Limb (tissue), 2 donors: ENCODE measurements around the gene SMIM44.
"Not testable (repeated sequence)": the region's sequence is repeated elsewhere in the genome, so short reads cannot be mapped to it uniquely, and the experiment has no call there.

Experiments
- DNase-seq, 2 donors: peaks; one replicate each; pipeline ENCODE4 v3.0.0-alpha.2; 2016; ENCODE audit errors: extremely low spot score in 2 of 2

The SMIM44 gene

DNA sequence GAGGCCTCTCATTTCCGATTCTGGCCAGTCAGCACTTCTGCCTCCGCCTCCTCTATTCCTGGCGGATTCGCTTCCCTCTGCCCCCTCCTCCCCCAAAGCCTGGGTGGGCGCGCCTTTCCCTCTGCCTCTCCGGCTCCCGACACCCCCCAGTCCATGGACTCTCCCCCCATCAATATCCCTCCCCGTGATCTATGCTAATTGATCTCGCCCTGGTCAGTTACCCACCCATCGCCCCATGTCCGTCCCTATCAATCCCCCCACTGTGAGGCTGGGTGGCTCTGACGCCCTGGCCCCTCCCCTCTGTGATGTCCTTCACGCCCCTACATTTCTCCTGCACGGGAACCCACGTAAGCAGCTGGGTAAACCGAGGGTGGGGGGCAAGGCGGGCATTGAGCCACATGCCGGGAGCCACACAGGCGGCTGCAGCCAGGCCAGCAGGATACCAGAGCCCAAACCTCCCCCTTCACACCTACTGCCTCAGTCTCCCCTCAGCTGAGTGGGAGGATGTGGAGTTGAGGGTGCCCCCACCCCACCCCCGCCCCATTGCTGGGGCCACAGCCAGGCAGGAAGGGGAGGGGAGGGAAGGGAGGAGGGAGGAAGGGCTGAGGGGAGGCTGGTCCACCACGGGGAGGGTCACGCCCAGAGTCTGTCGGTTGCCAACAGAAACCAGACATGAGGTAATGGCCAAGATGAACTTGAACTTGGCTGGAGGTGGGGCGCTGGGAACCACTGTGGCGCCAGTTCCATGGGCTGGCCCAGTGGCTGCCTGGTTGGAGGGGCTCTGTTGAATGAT is 24.0 kb downstream of the SMIM44 start:
- DNase-seq = peak; percentile 88 to 91

DNA sequence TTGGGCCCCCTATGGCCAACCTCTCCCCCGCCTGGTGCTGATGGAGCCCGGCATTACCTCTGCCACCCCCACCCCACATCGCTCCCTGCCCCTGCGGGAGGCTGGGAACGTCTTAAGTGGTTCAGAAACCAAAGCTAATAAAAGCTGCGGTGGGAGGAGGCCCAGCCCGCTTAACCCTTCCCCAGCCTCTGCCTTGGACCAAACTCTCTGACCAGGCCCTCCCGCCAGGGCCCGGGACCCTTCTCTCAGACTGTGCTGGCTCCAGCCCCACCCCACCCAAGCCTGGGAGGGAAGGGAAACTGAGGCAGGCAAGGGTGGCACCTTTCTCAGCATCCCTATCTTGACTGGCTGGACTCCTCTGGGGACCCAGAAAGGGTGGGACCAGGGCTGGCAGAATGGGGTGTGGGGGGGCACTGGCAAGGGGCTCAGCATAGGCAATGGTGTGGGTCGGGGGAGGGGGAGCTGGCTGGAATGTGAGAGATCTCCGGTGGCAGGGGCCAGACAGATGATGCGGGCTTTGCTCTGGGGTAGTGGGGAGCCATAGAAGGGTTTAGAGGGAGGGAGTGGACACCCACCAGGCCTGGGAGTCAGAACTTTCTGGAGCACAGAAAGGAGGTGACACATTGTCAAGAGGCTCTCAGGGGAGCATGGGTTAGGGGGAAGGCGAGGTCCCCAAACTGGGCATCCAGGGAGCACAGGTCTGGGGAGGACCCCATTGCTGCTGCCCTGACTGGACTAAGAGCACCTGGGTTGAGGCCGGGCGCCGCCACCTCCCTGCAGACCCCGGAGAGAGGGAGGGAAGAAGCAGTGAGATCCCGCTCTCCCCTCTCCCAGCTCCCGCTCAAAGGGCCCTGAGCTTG is 24.8 kb downstream of the SMIM44 start:
- DNase-seq = peak; percentile 34 to 73

DNA sequence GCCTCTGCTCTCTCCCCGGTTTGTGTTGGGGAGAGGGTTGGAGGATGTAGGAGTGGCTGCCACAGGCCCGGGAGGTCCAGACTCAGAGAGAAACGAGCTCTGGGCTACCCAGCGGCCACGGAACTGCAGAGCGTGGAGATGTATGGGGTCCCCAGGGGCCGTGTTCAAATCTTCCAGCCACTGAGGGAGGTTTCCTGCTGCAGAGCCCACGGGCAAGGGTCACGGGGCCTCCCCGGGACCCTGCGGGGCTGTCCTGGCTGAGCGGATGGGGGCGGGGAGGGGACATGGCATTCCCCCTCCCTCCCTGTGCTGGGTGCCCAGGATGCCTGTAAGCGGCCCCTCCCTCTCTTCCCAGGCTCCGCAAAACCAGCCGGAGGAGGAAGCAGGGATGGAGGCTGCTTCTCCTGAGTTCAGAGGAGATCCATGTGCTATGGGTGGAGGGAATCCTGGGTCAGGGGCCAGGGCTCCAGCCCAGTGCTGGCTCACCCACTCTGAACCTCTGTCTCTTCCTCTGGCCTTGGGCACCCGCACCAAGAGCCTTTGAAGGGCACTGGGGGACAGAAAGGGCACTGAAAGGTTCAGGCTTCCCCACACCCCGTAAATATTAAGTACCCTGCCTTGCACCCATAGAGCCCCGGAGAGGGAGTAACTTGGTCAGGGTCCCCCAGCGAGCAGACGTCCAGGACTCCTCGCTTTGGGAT is 25.6 kb downstream of the SMIM44 start:
- DNase-seq = peak in 1 of 2 donors; percentile 38

DNA sequence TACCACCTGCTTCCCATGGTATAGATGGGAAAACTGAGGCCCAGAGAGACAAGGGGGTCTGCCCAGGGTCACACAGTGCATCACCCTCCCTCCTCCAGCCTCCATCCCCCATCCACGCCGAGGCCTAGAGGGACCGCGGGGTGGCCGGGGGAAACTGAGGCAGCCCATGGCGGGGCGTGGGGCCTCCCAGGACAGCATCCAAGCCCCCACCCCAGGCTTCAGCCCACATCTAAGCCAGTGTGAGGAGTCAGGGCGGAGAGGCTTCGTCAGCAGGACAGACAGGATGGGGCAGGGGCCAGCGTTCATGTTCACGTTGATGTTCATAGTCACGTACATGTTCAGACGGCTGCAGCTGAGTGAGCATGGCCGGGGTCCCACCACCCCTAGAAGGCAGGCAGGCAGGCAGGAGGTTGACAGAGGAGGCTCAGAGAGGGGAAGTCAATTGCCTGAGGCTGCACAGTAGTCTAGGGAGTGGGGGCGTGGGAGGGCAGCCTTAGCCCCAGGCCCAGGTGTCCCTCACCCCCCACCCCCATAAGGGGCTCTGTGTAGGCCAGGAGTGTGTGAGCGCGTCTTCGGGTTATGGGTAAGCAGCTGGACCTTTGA is 26.2 kb downstream of the SMIM44 start:
- DNase-seq = no peak

DNA sequence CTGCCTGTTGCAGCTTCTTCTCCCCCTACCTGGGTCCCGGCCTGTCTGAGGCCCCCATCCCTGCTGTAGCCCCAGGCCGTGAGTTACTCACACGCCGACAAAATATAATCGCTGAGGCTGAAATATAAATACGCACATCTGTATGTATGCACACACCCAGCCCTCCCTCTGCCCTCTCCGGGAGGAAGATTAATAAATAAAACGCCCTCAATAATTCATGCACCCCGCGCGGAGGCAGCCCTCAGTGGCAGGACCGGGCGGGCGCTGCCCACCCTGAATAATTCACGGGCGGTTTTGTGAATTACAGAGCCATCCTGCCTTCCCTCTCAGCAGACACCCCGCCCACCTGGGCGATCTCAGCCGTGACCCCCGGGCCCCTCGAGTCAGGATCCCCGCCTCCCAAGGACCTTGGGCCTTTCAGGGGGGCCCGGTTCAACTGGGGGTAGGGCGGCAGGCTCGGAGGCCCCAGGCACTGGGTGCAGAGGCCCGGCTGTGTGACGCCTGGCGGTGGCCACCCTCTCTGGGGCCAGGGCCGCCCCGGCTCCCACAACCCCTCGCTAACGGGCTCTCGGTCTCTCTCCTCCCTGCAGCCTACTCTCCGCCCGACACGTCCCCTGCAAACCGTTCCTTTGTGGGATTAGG is 27.2 kb downstream of the SMIM44 start:
- DNase-seq = no peak

DNA sequence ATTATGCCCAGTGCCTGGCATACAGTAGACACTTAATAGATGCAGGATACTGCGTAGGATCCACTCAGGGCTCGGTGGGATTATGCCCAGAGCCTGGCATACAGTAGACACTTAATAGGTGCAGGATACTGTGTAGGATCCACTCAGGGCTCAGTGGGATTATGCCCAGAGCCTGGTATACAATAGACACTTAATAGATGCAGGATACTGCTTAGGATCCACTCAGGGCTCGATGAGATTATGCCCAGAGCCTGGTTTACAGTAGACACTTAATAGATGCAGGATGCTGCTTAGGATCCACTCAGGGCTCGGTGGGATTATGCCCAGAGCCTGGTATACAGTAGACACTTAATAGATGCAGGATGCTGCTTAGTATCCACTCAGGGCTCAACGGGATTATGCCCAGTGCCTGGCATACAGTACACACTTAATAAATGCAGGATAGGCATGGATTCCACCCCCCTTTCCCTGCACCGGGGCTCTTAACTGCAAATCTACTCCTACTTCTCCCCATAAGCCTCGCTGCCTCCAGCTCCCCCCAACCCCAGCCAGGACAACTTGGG is 27.8 kb downstream of the SMIM44 start:
- DNase-seq = no peak

DNA sequence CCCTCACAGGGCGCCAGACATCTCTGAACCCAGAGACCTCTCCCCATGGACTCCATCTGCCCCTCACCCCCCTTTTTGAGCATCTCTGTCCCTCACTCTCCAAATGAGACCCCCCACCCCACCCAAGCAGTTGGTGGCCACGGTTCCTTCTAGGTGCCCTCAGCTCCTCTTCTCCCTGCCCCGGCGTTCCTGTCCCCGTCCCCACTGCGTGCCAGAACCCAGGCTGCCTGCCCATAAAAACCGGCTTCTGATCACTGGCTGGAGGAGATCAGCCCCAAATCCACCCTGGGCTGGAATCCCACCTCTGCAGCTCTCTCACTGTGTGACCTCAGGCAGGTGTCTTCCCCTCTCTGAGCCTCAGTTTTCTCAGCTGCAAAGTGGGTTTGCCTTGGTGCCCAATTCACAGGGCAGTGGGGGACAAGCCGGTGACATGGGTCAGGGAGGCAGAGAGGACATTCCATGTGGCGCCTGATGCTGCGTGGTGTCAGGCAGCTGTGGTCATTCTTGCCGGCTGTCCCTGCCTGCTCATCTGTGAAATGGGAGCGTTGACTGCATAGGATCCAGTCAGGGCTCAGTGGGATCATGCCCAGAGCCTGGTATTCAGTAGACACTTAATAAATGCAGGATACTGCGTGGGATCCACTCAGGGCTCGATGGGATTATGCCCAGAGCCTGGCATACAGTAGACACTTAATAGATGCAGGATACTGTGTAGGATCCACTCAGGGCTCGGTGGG is 28.4 kb downstream of the SMIM44 start:
- no peak for DNase-seq

DNA sequence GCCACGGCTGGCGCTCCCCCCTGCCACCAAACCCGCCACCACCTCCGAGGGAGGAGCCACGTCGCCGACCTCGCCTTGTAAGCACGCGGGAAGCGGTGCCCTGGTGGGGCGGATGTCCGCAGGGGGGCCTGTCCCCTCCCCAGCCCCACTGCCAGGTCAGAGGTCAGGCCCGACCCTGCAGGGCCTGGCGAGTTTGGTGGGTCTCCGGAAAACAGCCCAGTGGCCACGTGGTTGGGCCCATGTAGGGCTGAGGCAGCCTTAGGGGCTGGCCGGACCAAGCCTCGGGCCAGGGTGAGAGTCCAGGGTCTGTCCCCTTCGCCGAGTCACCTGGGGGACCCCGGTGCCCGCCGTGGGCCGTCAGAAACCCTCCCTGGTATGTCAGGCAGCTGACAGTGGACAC is 29.4 kb downstream of the SMIM44 start:
- no peak for DNase-seq

DNA sequence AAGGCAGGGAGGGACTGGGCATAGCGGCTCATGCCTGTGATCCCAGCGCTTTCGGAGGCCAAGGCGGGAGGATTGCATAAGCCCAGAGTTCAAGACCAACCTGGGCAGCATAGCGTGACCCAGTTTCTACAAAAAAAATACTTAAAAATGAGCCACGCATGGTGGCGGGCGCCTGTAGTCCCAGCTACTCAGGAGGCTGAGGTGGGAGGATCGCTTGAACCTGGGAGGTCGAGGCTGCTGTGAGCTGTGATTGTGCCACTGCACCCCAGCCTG is 30.4 kb downstream of the SMIM44 start:
- not testable (repeated sequence) for DNase-seq

DNA sequence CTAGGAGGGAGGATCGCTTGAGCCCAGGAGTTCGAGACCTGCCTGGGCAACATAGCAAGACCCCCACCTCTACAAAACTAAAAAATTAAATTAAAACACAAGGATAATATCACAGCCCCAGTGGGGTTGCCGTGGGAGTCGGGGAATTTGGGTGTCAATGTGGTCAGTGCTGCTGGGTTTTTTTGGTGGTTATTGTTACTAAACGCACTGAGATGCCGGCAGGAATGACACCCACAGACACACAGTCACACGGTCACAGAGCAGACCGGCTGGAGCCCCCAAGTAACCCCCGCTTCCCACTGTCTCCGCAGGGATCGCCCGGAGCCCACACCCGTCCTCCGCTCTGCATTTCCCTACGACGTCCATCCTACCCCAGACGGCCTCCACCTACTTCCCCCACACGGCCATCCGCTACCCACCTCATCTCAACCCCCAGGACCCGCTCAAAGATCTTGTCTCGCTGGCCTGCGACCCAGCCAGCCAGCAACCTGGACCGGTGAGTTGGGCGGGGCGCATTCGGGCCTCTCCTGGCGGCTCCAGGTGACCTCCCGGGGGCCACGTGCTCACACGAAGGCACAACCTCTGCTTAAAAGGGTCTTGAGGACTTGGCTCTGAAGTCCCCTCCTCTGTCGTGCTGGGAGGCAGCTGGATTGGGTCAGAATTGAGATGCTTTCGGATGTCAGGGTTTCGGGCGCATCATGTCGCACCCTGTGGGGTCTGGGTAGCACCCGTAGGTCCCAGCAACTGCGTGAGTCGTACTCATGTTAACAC is 30.9 kb downstream of the SMIM44 start:
- no peak for DNase-seq

DNA sequence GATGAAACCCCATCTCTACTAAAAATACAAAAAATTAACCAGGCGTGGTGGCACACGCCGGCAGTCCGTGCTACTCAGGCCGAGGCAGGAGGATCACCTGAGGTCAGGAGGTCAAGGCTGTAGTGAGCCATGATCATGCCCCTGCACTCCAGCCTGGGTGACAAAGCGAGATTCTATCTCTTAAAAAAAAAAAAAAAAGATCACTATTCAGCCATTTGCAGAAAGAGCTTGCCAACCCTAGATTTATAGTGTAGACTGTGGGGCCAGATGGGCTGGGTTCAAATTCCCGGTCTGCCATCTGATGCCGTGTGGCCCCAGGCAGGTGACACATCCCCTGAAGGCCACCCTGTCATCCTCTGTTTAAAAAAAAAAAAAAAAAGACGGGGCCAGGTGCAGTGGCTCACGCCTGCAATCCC is 31.8 kb downstream of the SMIM44 start:
- DNase-seq = no peak

DNA sequence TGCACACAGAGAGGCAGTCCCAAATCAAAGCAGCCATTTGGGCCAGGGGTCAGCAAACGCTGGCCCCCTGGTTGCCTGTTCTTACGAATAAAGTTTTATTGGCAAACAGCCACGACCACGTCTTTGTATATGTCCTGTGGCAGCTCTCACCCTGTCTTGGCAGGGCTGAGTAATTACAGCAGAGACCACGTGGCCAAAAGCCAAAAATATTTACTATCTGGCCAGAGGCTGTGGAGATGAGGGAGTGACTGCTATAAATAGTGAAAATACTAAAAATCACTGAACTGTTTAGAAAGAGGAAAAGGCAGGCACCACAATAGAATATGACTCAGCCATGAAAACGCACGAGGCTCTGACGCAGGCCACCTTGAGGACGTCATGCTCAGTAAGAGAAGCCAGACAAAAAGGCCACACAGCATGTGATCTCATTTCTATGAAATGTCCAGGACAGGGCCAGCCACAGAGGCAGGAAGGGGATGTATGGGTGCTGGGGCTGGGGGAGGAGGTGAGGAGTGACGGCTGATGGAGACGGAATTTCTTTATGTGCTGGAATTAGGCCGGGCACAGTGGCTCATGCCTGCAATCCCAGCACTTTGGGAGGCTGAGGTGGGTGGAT is 32.3 kb downstream of the SMIM44 start:
- peak in 1 of 2 donors; percentile 34 for DNase-seq

DNA sequence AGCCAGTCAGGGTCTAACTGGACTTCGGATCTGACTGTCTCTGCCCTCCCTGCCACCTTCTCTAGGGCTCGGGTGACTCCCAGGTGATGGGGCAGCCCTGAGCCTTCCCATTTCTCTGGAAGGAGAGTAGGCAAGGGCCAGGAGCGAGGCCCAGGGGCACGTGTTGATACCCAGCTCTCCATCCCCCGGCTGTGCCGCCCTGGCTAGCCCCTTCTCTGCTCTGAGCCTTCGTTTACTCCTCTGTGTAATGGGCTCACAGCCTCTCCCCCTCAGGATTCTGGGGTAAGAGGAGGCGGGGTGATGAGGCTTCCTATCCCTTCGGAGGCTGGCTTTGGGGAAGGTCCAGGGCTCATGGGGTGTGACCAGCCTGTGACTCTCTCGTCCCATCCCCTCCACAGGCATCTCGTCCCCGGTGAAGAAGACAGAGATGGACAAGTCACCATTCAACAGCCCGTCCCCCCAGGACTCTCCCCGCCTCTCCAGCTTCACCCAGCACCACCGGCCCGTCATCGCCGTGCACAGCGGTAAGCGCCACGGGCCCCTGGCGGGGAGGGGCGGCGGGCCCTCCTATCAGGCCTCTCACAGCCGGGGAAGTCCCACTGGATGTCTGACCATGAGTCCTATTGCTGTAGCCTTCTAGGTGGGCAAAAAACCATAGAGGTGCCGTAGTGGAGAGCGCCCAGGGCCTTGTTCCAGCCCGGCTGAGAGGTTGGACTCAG is 34.5 kb downstream of the SMIM44 start:
- DNase-seq = no peak

DNA sequence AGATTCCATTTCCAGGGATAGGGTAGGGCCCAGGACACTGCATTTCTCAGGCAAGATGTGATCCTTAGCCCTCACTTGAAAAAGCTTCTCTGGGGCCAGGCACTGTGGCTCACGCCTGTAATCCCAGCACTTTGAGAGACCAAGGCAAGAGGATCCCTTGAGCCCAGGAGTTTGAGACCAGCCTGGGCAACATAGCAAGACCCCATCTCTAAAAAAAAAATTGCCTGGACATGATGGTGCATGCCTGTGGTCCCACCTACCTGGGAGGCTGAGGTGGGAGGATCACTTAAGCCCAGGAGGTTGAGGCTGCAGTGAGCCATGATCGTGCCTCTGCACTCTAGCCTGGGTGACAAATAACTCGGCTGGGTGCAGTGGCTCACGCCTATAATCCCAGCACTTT is 36.6 kb downstream of the SMIM44 start:
- not testable (repeated sequence) for DNase-seq

DNA sequence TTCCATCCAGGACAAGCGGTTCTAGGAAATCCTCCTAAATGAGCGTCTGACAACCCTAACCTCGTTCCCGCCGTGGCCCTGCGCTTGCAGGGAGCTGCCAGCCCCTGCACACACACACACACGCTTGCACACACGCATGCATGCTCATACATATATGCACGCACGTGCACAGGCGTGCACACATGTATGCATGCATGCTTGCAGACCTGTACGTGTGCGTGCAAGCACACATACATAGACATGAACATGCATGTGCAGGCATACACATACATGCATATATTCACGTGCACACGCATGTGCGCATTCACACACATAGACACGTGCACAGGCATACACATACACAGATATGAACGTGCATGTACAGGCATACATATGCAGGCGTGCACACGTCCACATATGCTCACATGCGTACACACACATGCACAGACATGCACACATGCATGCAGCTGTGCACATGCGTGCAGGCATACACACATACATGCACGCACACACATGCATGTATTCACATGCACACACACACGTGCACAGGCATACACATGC is 38.5 kb downstream of the SMIM44 start:
- no peak for DNase-seq

DNA sequence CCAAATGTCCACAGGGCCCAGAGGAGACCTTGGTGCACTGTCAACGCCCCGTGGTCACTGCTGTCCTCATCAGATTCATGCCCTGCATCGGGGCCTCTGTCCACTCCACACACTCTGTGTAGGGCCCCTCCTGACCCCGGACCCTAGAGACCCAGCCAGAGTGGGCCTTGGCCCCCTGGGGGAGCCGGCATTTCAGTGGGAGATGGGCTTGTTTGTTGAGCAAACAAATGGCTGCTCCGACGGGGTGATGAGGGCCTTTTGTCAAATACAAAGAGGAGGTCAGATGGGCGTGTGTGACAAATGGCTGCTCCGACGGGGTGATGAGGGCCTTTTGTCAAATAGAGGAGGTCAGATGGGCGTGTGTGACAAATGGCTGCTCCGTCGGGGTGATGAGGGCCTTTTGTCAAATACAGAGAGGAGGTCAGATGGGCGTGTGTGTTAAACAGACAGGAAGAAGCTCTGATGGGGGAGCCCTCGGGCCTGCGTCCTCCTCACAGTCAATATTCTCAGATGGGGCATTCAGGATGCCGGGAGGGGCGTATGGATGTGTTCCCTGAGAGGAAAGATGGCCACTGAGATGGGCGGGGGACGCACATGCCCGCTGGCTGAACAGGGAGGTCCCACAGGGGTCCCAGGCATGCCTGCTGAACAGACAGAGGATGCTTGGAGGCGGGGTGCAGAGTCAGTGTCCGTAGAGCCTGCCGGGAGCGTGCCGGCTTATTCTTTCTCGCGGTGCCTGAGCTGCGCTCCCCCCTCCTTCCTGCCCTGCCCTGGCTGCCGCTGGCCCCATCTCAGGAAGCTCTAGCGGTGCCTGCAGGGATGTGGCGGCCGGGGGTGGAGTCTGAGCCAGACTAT is 39.2 kb downstream of the SMIM44 start:
- DNase-seq = peak; percentile 59 to 69

DNA sequence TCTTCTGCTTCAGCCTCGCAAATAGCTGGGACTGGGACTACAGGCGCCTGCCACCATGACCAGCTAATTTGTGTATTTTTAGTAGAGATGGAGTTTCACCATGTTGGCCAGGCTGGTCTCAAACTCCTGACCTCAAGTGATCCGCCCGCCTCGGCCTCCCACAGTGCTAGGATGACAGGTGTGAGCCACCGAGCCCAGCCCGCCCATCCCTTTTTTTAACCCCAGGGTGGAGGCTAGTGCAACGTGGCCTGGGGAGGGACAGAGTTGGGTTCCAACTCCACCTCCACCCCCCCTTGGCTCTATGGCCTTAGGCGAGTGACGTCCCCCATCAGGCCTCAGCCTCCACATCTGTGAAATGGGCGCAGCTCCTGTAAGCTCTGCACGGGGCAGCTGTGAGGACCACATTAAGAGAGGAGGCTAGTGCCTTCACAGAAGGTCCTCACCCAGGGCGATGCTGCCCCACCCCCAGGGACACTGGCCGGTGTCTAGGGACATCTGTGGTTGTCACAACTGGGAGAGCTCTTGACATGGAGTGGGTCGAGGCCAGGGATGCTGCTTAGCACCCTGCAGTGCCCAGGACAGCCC is 40.7 kb downstream of the SMIM44 start:
- no peak for DNase-seq
